HG03039 (cell line): Measurements from ENCODE around the gene SAMD5.
"Not testable (repeated sequence)": the region's sequence is repeated elsewhere in the genome, so short reads cannot be mapped to it uniquely, and the experiment has no call there.

Experiments
- ATAC-seq: cut with Tn5 transposase; IDR thresholded peaks from one replicate; pipeline ENCODE4 v1.9.1; 2021; ENCODE audit warnings: mild to moderate bottlenecking, moderate library complexity; ENCODE audit not compliant: unreplicated experiment

Gene SAMD5

DNA sequence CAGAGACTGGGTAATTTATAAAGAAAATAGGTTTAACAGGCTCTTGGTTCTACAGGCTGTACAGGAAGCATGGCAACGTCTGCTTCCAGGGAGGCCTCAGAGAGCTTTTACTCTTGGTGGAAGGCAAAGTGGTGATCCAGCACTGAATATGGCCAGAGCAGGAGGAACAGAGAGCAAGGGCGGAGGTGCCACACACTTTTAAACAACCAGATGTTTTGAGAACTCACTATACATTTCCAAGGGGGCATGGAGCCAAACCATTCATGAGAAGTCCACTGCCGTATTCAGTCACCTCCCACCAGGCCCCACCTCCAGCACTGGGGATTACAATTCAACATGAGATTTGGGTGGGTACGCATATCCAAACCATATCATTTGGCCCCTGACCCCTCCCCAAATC is 18.7 kb downstream of the SAMD5 start:
- ATAC-seq, result no peak

GRCh38 chr6:147528511-147529145 is 20.1 kb downstream of the SAMD5 start:
- ATAC-seq, result no peak

DNA sequence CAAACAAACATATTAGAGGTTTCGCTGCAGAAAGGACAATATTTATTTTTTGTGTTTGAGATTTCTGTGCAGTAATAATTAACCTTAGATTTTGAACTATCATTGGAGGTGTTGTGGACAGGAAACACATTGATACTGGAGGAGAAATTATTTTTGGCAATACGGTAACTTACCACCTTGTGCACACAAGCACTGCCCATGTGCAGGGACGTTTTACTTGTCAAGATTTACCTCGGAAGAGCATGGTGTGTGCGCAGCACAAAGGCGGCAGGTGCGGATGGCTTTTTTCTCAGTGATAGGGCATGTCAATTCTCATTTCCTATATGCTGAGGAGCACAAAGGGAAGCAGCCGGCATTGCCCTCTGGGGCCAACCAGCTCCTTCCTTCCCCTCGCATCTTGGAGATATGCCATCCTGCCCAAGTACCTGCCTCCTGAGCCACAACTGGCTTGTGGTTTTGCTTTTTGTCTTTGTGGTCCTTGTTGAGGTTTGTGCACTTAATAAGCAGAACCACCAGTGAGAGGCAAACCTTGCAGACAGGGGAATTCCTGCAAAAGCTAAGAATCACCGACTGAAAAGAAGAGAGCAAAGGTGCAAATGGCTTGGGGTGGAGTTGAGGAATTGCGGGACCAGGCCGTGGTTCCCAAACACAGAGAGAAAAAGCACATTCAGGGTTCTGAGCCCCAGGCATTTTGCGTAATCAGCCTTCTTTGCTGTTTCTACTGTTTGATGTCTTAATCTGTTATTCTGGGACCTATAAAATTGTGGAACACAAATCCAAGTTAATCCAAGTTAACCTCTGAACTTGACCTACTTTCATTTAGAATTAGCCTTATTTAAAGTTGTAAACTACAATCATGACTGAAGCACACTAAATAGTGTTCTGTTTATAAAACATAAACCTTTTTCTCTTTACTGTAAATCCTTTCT is 21.9 kb downstream of the SAMD5 start:
- ATAC-seq, result no peak

DNA sequence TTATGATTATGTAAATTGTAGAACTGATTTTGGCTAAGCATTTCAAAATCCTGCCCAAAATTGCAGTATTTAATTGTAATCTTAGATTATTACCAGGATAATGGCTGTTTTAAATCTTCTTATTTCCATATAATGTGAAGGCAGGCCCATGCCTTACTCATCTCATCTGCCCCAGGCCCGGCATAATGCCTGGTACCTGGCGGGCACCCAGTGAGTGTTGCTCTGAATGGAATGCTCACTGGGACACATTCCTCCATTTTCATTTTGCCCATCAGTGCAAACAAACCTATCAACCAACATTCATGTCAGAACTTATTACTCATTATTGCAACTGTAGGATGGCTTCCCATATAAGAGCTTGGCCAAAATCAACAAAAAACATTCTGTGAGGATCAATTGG is 22.8 kb downstream of the SAMD5 start:
- no peak for ATAC-seq

DNA sequence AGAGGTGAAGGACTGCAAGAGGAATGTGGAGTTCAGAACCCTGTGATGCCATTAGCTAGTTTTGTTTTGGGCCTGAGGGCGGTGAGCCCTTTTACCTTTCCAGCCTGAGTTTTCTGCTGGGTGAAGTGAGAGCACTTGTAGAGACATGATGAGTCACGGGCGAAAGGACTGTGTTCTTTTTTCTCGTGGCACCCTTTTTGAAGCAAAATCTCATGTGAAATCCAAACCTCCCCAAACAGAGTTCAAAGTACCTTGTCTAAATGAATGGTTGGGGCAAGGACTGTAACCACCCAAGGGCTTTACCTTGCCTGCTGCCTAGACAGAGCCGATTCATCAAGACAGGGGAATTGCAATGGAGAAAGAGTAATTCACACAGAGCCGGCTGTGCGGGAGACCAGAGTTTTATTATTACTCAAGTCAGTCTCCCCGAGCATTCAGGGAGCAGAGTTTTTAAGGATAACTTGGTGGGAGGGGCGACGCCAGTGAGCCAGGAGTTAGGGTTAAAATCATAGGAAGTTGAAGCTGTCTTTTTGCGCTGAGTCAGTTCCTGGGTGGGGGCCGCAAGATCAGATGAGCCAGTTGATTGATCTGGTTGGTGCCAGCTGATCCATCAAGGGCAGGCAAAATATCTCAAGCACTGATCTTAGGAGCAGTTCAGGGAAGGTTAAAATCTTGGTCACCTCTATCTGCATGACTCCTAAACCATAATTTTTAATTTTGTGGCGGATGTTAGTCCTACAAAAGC is 25.8 kb downstream of the SAMD5 start:
- no peak for ATAC-seq

- no peak for ATAC-seq
These were observed 30.3 kb downstream of the SAMD5 start for GRCh38 chr6:147538821-147539220.

DNA sequence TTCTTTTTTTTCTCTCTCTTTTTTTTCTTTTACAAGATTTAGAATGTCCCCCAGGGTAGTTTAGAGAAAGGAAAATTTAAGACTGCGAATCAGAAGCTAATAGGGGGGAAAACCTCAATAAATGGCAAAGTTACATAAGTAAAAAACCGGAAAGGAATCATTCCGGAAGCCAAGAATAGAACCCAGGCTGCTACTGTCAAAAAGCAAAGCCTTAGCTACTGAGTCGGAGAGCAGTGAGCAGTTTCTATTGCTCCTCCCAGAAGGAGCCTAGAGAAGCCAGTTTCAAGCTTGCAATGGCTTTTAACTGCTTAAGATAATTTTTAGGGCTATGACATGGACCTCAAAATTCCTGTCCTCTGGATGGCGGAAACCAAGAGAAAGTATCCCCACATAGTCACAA is 31.6 kb downstream of the SAMD5 start:
- ATAC-seq, result no peak

GRCh38 chr6:147542436-147542835 is 33.9 kb downstream of the SAMD5 start:
- ATAC-seq, result not testable (repeated sequence)

DNA sequence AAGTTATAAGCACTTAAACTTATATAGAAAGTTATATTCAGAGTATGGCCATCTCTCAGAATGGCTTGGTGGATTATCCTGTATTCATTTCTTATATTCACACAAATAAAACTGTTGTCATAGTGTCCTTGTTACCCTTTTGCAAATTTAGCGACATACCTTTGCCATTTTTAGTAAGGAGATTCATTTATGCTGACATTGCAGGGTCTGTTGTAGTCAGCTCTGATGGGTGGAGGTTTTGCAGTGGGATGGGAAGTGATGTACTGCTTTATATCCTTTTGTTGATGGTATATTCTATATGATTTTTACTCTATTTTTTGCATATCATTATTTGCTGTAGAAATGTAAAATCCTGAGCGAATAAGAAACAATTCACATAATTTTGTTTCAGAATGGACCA is 35.9 kb downstream of the SAMD5 start:
- ATAC-seq, result no peak

GRCh38 chr6:147546501-147547368 is 38.2 kb downstream of the SAMD5 start:
- ATAC-seq, result no peak

DNA sequence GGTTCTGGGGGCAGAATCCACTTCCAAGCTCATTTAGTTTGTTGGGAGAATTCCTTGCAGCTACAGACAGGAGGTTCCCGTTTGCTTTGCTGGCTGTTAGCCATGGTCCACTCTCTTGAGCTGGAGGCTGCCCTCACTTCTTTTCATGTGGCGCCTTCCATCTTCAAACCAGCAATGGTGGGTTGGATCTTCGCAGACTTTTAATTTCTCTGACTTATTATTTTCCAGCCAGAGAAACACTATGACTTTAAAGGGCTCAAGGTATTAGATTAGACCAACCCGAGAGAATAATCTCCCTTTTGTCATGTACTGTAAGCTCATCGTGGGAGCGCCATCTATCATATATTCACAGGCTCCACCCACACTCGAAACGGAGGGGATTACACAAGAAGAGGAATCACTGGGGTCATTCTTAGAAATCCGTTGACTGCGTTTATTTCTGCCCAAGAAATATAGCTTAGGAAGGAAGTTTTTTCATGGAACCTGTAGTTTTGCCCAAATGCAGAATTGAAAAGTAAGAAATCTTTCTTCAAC is 38.9 kb downstream of the SAMD5 start:
- no peak for ATAC-seq

DNA sequence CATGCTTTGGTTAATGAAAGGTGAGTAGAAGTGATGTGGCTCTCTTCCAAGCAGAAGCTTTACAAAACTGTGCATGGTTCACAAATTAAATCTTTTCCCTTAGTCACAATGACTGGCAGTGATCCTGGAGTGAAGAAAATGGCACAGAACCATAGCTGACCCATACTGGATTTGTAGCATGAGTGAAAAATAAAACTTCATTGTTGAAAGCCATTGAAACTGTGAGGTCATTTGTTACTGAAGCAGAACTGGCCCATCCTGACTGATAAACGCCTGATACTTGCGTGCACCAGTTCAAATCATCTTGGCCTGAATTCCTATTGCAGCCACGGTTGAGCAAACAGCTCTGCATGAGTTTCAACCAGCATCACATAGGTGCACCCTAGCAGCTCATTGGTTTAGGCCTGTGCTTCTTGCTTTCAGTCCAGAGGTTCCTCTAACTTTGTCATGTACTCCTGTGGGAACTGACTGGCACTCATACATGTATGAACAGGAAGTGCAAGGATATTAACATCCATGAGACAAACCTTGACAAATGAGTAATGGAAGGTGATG is 40.5 kb downstream of the SAMD5 start:
- no peak for ATAC-seq

DNA sequence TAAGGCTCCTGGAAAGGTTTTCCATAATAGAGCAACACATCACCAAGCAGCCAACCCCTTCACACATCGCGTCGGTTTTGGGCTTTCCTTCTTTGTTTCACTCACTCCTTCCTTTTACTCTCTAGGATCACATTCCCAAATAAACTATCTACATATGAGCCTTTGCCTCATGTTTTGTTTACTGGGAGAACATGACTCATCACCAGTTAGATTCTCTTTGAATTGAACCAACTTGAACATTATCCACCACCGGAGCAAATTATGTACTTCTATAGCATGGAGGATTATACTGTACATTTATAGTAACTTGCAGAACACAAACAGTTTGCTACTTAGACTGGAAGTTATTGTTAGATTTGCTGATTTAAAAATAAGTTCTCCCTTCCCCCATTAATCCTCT is 41.0 kb downstream of the SAMD5 start:
- ATAC-seq, result no peak

DNA sequence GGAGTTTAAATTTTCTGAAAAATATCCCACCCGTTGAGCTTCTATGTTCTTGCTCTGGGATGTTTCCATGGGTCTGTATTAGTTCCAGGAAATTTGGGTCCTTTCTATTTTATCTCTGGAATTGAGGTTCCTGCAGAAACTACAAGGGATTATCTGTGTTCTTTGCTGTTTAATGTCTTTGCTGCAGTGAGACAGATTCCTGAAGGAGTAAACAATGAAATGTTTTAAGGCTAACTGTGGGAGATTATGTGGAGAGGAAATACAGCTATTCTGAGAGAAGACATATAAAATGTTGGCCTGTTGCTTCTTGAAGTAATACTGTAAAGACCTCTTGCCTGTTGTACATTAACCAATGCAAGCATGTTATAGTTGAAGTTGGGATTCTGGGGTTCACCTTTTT is 43.5 kb downstream of the SAMD5 start:
- no peak for ATAC-seq

DNA sequence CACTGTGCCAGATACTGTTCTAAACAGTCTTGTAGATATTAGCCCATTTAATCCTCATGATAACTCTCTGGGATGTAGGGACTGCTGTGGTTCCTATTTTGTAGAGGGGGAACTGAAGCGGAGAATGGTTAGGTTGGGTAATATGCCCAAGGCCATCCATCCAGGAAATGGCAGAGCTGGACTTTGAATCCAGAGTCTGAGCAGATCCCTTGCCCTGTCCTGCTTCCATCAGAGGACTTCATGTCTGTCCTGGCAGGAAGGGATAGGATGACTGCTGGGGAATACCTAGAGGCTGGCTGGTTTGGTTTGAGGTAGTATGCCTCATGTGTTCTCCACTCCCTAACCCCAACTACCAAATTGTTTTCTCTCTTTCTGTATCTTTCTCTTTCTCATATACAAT is 44.6 kb downstream of the SAMD5 start:
- ATAC-seq, result no peak

GRCh38 chr6:147554281-147554680 is 45.8 kb downstream of the SAMD5 start:
- no peak for ATAC-seq

- no peak for ATAC-seq
These were observed 50.5 kb downstream of the SAMD5 start for GRCh38 chr6:147559006-147559405.

GRCh38 chr6:147560670-147561069 is 52.2 kb downstream of the SAMD5 start:
- no peak for ATAC-seq

DNA sequence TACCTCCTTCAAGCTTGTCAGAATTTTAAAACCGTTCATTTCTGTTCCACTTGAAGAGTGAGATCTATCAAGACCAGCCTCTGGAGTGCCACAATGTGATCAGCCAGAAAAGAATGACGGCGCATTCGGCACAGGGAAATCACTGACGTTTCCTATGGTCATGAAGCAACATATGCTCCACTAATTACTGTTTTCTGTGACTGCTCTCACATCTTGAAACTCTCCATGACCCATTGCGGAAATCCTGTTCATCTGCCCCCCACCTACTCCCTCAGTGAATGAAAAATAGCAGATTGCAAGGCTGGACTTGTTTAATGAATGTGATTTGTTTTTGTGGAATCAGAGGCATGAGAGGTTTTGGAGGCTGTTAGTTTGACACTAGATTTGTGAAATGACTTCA is 53.2 kb downstream of the SAMD5 start:
- ATAC-seq, result no peak

- ATAC-seq, result no peak
These were observed 55.0 kb downstream of the SAMD5 start for GRCh38 chr6:147563472-147563871.
